Endometrial microvascular endothelial cells (primary cell): ENCODE data around the gene TET2. TPM values are rescaled to one million over a fixed set of nuclear protein-coding genes. Genes with fewer than 3 reads are reported as not detected.

ENCODE experiments used
- in situ Hi-C: cut with HindIII; loops from 2 replicates; pipeline ENCODE4 v1.10.0; 2017; ENCODE audit warnings: low sequenced_read_pairs, low pct_unique_long_range_greater_than_20kb; ENCODE audit errors: inconsistent ontology term
- total RNA-seq: library from RNA; depleted of rRNA; stranded (reverse); fragments of >200 nt; gene quantifications from one replicate; pipeline ENCODE4 v1.2.3, GENCODE V29; 2015; ENCODE audit errors: inconsistent ontology term

The TET2 gene
- total RNA-seq, 1 donor from 2014 or later = 9.9 TPM

DNA sequence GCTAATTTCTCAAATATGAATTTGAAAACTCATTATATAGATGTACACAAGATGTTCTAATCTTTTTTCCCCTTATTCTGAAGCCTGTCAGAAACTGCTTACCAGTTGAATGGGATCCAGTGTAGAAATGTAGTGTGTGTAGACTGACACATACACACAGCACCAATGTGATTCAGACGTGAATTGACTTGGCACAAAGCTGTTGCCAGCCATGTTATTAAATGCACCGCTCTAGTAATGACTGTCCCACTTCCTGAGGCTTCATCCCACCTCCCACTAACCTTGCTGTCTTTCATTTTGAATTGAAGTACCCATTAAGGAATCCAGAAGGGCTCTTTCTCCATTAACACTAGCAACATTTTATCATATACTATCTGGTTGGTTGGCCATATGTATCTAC, 180.5 kb downstream of the TET2 start:
- in situ Hi-C loops = no loop called here

DNA sequence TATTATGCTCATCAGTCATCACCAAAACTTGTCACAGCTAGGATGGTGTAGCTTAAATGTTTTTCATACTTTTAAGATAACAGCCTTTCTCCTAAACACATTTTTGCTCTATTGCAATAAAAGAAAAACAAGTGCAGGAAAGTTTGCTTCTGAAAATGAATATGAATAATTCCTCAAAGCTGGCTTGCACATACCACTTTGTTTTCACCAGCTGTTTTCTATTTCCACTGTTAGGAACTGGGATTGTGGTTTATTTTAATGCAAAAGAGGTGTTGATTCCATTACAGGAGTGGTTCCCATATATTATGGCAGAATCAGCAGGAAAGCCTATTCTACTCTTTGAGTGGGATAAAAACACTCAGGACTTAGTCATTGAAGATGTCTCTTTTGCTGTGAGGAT, 181.3 kb downstream of the TET2 start:
- in situ Hi-C loops = no loop called here

DNA sequence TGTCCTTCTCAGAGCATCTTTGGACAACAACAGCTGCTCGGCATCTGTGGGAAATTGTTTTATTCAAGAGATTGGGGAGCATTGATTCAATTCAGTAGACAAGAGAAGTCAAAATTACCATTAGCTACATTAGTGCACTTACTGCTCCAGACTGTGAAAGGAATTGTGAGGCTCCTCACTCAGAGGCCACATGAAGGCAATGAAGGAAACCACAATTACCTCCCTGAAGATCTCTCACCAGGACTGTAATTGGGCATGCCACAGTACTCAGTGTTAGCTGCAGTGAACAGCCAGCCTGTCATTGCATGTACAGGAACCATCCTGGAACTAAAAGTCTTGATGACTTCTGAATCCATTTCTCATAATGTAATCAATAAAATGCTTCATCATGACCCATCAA, 182.4 kb downstream of the TET2 start:
- in situ Hi-C loops = no loop called here
